Fibroblast of pulmonary artery (primary cell): Measurements from ENCODE around the gene PVALEF.

Source experiments
- DNase-seq: peaks from one replicate; pipeline ENCODE4 v3.0.0-alpha.2; 2010; ENCODE audit warnings: low read depth
- H3K4me3 ChIP-seq: replicated peaks from 2 replicates; pipeline ENCODE4 v1.5.1; 2011; ENCODE audit warnings: low read depth, mild to moderate bottlenecking, control low read depth, low read length, moderate library complexity
- CTCF ChIP-seq: IDR thresholded peaks from 2 replicates; pipeline ENCODE4 v1.5.1; 2011; ENCODE audit warnings: mild to moderate bottlenecking, control low read depth, low read length, inconsistent platforms; ENCODE audit errors: missing control alignments

The PVALEF gene

GRCh38 chr17:81165246-81166032 lies at the start of gene PVALEF:
TSS of gene PVALEF (plus strand) at chr17:81165507. CDS start at chr17:81181227, 15,720 bp downstream.
- H3K4me3 ChIP-seq = no peak within 1 kb of the TSS

GRCh38 chr17:81115749-81116464 lies 49.4 kb upstream of the PVALEF start:
- no peak overlapping the region for H3K4me3 ChIP-seq
- TF ChIP-seq CTCF = no peak
- DNase-seq = no peak

More at GRCh38 chr17:81165246-81166032, at the start of gene PVALEF:
- DNase-seq = no peak
- no peak for TF ChIP-seq CTCF

- H3K4me3 ChIP-seq = no peak overlapping the region
- DNase-seq = no peak
- TF ChIP-seq CTCF = no peak
These were observed 48.6 kb upstream of the PVALEF start for GRCh38 chr17:81116704-81117103.

GRCh38 chr17:81117672-81118198 lies 47.6 kb upstream of the PVALEF start:
- no peak for DNase-seq
- H3K4me3 ChIP-seq = no peak overlapping the region
- TF ChIP-seq CTCF = no peak

- H3K4me3 ChIP-seq = peak overlapping the region; percentile 53
- no peak for TF ChIP-seq CTCF
These were observed 46.7 kb upstream of the PVALEF start for GRCh38 chr17:81118308-81119221.

More at GRCh38 chr17:81118308-81119221, 46.7 kb upstream of the PVALEF start:
- no peak for DNase-seq
